Cerebellar cortex (tissue), 1 donor: Measurements from ENCODE around the gene MAN1C1.

Experiments used
- DNase-seq: peaks from one replicate; pipeline ENCODE4 v3.0.0-alpha.2; 2015; ENCODE audit warnings: low spot score

Gene MAN1C1

DNA sequence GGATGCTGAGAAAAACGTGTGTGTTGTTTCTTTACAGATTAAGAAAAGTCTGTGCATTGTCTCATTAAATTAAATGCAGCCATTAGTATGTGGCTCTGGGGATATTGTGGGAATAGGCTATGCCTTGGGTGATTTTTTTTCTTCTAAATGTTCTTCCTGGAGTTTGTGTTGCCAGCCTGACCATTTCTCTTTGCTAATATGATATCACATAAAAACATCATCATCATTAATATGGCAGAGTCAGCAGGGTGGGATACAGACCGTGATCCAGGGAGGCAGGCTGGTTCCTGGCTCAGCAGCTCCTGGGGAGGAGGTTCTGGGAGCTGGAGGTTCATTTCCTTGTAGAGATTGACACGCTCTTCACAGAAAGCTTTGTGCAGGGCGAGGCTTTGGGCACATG is 122.8 kb downstream of the MAN1C1 start:
- no peak for DNase-seq

DNA sequence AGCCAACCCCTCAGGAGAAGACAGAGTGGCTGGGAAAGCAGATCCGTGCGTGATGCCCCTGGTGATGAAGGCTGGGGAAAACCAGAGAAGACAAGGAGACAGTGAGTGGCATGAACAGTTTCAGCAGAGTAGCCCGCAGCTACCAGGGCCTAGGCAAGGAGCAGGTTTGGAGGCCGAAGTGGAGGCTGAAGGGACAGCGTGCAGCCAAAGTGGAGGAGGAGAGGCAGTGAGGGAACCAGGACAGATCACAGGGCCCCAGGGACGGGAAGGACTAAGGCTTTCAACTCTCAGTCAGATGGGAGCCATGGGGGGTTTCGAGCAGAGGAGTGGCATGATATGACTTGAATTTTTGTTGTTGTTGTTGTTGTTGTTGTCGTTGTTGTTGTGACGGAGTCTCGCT is 123.5 kb downstream of the MAN1C1 start:
- DNase-seq, result no peak

DNA sequence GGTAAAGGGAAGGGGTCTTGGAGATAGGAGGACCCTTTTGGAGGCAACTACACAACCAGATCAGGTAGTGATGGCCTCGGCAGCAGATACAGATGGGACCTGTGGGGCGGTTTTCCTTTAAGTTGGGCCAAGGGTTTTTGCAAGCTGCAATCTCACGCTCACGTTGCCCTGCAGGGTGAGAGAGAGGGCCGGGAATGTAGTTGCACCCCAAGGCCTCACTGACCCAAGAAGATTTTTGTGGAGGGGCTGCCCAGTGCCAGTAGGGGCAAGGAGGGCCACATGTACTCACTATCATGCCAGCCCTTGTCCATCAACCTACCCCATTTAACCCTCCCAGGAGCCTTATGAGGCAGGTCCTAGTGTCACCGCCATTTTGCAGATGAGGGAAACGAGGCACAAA is 125.7 kb downstream of the MAN1C1 start:
- DNase-seq, result no peak

DNA sequence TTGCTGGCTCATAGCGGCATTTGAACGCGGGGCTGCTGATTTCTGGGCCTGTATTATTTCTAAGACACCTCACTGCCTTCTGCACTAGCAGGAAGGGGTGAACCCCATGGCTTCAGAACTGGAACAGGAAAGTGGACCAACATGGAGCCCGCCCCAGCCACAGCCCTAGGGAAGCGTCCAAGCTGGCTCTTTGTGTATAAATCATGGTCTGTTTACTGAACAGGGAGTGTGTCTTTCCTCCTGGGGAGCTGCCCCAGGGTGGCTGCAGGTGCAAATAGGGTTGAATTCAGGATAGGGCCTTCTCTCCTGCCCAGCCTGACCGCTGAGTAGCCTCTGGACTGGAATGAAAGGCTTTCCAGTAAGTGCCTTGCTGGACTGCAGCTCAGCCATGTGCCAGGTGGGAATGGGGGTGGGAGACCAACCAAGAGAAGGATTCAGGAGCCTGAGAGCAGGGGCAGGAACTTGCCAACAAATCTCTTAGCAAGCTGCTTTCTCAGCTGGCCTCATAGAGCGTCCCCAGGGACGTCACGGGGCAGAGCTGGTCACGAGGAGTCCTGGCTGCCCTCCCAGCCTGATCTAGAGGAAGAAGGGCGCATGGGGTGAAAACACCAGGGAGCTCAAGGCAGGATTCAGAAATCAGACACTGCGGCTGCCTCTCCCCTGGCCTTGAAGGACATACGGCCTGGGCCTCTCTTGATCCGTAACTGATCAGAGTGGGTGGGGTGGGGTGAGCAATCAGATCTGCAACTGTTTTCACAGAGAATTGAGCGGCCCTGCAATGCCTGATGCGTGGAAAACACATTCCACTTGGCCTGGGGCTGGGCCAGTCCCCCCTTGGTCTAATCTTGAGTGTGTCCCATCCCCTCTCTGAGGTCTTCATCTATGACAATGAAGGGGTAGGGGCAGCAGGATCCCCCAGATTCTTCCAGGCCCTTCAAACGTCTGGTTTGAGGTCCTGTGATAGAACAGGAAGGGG is 126.9 kb downstream of the MAN1C1 start:
- DNase-seq, result no peak

DNA sequence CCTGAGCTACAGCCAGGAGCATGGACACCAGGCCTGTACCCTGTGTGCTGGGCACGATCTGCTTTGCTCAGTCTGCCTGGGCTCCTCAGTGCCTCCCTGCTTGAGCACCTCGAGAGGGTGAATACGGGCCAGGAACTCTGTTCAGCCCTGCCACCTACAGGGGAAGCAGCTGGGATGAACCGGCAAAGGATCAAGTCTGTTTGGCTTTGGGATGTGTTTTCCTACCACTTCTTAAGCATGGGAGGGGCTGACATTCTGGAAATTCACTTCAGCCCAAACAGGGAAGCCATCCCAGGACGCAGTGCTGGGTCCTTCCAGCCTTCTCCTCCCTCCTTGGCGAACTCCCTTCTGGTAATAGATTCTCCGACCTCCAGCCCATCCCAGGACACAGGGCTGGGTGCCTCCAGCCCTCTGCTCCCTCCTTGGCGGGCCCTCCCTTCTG is 127.6 kb downstream of the MAN1C1 start:
- DNase-seq, result peak; percentile 87

DNA sequence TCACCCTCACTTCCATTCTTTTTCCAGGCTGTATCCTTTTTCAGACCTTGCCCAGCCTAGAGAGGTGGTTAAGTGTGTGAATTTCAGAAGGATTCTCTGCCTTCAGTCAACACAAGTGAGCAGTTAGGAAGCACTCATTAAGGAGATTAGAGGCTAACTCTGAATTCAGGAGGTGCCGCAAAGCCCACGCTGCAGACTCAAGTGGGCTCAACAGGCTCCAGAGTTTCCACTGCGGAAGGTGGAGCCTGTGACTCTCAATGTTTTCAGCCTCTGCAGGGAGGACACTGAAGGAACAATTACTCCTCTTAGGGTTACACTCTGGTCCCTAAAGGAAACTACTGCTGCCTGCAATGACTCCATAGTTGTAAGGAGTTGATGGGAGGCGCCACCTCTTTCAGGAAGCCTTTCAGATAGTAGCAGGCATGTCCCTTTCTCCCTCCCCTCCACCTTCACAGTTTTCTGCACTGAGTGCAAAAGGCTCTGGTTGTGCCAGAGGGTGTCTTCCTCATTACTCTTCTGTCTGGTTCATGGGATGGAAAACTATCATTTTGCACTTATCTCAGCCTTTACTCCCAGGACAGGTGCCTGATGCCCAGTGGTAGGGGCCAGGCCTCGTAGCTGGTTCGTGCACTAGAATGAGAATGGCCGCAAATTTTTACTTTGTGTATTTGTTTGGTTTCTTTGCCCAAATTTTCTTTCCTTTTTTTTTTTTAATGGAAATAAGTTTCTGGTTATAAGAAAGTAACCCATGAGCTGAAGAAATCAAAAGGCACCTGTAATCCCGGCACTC is 128.2 kb downstream of the MAN1C1 start:
- no peak for DNase-seq

DNA sequence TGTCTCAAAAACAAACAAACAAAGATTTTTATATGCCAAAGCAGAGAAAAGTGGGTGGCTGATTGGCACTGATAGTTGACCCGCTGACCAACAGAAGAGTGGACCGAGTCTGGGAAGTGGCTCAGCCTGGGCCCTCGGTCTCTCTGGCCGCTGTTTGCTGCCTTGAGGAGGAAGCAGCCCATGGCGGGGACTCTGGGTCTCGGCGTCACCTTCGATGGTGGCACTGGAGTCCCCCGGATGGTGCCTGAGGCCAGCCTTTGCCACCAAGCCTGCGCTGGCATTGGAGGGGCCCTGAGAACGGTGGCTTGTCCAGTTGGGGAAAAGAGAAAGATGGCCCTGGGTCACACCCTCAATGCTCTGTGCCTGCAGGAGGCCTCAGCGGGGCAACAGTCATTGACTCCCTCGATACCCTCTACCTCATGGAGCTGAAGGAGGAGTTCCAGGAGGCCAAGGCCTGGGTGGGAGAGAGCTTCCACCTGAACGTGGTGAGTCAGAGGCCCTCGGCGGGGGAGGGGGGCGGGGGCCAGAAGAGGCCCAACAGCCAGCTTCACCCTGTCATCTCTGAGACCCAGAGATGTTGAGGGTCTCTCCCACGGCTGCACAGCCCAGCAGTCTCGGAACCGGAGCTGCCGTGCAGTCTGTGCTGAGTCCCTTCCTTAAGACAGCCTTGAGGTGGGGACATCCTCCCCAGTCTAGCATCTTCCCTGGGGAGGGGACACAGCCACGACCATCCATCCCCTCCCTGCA is 129.9 kb downstream of the MAN1C1 start:
- DNase-seq, result no peak

DNA sequence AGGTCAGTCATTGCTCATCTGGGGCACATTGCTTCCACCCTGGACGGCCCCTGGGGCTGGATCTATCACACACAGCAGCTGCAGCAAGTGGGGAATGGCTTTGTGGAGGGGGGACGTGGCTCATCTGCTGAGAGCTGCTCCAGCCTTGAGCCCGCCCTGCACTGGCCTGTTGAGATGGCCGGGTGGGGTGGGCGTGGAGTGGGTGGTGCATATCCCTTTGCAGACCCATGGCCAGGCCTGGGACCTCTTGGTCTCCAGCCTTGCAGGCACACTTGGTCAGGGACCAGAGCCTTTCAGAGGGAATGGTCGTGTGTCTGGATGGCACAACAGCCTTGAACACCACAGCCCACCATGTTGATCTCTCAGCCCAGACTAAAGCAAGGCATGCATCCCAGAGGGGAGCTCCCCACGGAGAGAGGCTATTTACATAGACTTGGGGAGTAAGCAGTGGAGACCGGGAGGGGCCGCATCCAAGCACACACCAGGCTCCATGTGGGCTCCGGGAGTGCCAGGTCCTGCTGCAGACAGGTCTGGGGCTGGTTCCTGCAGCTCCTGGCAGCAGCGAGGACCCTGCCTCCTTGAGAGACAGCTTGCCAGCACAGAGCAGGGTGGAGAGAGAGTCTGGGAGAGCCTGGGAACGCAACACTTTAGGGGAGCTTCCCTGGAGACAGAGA is 130.6 kb downstream of the MAN1C1 start:
- no peak for DNase-seq

DNA sequence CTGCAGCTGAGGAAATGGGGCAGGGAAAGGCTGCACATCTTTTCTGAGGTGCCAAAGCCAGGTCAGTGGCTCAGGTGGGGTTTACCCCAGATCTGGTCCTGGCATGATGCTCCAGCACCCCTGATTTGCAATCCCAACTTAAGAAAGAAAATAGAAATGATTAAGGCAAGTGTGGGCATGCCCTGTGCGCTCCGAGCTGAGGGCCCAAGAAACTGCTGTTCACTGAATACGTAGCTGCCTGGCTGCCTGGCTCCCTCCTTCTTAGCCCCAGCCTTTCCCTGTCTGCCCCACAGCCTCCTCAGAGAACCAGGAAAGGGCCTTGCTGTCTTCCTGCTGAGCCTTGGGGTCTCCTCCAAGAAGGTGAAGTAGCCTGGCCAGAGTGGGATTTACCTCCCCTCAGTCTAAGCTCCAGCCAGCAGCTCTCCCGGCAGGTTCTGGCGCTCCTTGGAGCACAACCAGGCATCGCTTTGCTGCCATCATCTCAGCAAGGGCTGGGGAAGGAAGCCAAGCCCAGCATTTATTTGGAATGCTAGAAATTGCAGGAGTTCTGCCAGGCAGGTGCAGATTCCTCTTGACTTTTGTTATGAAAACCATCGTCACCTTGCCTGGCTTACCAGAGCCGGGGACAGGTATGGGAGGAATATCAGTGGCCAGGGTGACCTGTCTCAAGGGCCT is 132.1 kb downstream of the MAN1C1 start:
- peak; percentile 96 for DNase-seq

DNA sequence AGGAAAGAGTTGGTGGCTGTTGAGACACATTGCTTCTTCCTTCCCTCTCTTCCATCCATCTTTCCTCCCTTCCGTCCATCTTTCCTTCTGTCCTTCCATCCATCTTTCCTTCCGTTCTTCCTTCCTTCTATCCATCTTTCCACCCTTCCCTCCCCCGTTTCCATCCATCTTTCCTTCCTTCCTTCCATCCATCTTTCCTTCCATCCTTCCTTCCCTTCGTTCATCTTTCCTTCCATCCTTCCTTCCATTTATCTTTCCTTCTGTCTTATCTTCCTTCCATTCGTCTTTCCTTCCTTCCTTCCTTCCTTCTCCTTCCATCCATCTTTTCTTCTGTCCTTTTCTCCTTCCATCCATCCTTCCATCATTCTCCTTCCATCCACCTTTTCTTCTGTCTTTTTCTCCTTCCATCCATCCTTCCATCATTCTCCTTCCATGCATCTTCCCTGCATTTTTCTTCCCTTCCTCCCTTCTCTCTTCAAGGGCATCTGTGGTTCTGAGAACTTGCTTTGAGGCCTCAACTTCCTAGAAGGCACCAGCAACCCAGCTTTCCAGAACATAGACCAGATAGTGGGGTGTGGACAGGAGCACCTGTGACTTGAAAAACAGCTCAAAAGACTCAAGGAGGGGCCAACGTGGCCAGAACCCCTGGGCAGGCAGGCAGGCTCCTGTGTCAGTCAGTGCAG is 134.5 kb downstream of the MAN1C1 start:
- DNase-seq, result no peak

DNA sequence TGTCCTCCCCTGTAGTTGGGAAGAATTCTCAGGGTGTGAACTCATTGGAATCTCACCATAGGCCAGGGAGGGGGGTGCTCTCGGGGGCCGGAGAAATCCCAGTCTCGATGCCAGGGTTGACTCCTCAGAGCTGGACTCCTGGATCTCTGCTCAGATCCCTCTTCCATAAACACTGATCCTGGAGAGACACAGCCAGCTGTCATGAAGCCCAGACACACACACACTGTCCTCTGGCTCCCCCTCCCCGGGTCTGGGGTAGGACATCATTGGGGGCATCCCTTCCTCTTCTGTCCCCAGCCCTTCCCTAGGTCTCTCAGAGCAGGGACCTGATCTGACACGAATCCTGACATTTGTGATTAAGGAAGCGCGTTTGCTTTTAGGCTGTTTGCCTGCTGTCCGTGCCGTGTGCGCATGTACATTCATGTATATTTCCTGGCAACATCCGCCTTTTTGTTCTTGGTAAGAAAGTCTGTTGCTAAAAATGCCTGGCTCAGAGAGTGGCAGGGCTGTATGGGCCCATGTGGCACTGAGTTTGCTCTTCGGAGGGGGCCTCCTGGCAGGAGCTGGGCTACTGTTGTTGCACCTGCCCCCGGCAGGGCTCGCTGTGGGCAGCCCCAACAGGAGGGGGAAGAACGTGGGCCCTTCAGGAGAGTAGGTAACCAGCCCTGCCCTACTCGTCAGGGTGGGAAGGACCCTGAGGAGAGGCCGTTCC is 138.0 kb downstream of the MAN1C1 start:
- DNase-seq, result peak; percentile 41

DNA sequence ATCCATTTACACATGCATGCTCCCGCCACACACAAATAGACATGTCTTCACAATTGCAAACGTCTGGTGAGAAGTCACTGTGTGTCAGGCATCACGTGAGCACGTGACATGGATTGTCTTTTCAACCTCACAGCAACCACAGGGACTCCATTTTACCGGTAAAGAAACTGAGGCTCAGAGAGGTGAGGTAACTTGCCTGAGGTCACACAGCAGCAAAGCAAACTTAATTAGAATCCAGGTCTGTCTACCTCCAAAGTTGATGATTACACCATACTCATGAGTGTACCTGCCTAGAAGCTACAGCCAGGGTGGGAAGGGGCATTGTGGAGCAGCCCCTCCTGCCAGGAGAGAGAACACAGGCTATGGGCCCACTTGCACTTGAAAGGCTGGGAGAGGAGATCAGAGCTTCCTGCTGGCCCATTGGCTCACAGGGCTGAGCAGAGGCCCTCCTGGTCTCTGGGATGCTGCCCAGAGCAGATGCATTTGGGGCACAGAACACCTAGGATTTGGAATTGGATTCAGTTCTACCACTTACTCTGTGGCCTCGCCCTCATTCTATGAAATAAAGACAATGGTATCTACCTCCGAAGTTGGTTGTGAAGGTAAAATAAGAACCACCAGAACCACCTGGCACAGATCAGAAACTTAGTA is 139.0 kb downstream of the MAN1C1 start:
- peak; percentile 64 for DNase-seq

DNA sequence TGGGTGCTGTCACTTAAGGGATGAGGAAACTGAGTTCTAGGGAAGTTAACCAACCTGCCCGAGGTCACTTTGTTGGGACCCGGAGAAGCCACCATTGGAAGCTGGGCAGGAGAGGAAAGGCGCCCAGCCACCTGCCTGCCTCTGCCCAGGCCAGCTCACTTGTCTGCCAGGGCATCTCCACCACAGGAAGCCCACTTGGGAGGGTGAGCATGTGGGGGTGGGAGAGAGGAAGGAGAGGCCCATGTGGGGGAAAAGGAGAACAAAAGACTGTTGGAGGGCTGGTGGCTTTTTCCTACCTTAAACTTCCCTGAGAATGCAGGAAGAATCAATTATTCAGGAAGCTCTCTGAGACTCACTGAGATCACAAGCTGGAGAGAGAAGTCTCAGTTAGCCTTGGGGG is 139.6 kb downstream of the MAN1C1 start:
- no peak for DNase-seq

DNA sequence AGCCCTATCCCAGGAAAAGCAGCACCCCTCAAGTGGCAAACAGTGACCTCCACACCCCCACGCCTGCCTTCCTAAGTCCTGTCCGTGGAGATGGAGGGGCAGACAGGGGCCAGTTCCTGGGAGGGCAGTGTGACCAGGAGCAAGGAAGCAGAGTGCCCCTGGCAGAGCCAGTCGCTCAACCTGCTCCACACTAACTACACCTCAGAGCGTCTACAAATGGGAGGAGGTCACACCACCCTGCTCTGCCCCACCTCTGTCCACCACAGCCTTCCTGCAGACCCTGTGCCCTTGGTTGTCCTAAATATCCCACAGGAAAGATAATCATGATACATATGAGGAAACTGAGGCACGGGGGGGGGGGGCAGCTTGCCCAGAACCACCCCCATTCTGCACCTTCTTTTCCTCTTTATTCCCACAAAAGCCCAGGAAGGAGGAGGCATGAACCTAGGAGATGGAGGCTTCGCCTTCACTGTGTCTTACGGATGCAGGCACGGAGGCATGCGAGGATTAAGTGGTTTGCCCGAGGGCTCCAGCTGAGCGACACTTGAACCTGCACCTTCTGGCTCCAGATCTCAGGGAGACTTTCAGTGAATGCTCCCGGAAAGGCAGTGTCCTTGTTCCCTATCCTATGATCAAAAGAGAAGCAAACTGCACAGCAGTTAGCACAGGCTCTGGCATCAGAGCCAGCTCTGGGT is 140.7 kb downstream of the MAN1C1 start:
- DNase-seq, result no peak

DNA sequence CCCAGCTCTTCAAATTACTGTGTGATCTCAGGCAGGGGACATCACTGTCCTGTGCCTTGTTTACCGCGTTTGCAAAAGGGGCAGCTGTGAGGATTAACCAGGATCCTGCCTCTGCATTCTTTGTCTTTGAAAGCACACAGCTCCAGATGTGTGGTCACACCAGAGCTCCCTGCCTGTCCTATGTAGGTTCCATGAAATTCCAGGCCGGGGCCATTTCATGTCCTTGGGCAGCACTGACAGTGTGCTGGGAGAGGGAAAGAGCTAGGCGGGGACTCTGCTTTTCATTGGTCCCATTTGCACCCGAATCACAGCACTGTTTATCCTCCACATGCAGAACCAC is 141.2 kb downstream of the MAN1C1 start:
- DNase-seq, result no peak

DNA sequence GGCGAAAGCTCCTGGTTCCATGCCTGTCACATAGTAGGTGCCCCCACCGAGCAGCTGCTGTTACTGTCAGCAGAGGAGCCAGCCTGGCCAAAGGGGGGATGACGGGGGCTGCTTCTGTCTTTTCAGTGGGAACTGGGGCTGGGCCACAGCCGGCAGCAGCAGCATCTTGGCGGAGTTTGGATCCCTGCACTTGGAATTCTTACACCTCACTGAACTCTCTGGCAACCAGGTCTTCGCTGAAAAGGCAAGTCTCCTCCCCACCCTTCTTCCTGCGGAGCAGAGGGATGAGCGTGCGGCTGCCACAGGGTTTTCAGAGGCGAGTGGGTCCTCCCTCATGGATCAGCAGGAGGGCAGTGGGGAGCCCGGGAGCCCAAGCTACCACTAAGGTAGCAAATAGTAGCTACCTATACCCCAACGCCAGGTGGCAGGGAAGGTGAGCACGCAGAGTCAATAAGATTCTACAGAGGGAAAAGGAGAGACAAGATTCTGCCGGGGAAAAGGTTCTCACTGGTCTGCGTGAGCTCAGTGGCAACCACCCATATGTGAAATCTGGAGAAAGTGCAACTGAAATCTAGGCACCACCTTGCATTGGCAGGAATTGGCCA is 142.0 kb downstream of the MAN1C1 start:
- DNase-seq, result peak; percentile 65

DNA sequence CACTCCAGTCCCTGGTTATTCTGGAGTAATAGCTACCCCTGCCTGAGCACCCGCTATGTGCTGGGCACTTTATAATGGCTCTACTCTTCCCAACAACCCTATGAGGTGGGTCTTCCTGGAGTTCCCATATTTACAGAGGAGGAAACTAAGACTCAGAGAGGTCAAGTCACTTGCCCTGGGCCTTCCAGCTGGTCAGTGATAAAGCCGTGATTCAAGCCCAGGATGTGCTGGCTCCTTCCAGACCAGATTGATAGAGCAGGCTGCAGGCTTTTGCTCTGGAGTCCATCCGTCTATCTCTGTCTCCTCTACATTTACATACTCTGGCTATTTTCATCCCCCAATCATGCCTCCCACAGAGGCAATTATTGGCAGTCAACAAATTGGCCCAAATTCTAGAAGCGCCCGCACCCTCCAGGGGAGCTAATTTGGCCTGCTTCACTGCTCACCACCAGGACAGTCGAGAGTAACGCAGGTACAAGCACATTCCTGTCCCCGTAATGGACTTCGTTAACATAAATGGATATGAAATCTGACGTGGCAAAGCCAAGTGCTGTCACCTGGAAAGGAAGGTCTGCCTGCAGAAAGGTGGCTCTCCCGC is 143.6 kb downstream of the MAN1C1 start:
- DNase-seq, result peak; percentile 57

DNA sequence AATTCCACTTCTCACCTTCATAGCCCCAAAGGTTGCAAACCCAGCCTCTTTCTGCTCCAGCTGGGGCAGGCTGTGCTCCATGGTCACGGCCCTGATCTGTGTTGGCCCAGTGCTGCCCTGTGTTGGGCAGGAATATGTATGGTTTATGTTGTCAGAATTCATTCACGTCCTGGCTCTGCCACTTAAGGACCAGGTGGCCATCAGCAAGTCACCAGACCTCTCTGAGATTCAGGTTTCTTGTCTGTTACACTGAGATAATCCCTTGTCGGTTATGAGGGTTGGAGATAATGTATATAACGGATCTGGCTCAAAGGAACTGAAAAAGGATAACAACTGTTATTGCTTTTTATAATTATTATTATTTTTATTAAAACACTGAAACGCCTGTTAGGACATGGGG is 144.3 kb downstream of the MAN1C1 start:
- DNase-seq, result peak; percentile 49
